Activated CD4-positive, alpha-beta T cell treated with anti-CD3 and anti-CD28 coated beads, Interleukin-2, amount 10 ng/mL, durations not matched to agents 24 days and 14 days (primary cell): ENCODE results near the gene RNASE4. TPM values are rescaled to one million over a fixed set of nuclear protein-coding genes. Genes with fewer than 3 reads are reported as not detected.
"Not testable (repeated sequence)": the region's sequence is repeated elsewhere in the genome, so short reads cannot be mapped to it uniquely, and the experiment has no call there.

ENCODE experiments used
- DNase-seq: peaks from one replicate; pipeline ENCODE4 v3.0.0; 2022
- H3K27ac Mint-ChIP-seq: one replicate; pipeline ENCODE4 v1.8.0; 2022; ENCODE audit warnings: mild to moderate bottlenecking, mixed read lengths
- H3K27me3 Mint-ChIP-seq: one replicate; pipeline ENCODE4 v1.8.0; 2022; ENCODE audit warnings: mixed read lengths
- H3K36me3 Mint-ChIP-seq: one replicate; pipeline ENCODE4 v1.8.0; 2022; ENCODE audit warnings: low read depth, mild to moderate bottlenecking, mixed read lengths
- H3K4me1 Mint-ChIP-seq: one replicate; pipeline ENCODE4 v1.8.0; 2021; ENCODE audit warnings: mixed read lengths
- H3K4me3 Mint-ChIP-seq: one replicate; pipeline ENCODE4 v1.8.0; 2022; ENCODE audit warnings: mild to moderate bottlenecking, moderate library complexity, mixed read lengths
- H3K9me3 Mint-ChIP-seq: one replicate; pipeline ENCODE4 v1.8.0; 2021; ENCODE audit warnings: mixed read lengths
- intact Hi-C: fragments of 100-400 bp; cut with micrococcal nuclease; formaldehyde crosslinking; loops from one replicate; pipeline ENCODE4 v1.15.1; 2023
- total RNA-seq: library from RNA; stranded (reverse); gene quantifications from 2 replicates; pipeline ENCODE4 v1.2.3, GENCODE V29; 2022

The RNASE4 gene
- 0.24 and 0.26 TPM in 2 replicates for total RNA-seq

GRCh38 chr14:20683891-20684661 is at the start of gene RNASE4:
TSS of gene RNASE4 (plus strand) at chr14:20684560. CDS start at chr14:20699372, 14,812 bp downstream.
- intact Hi-C loops = loop anchor here (1.0 to 10.0 kb wide), 7 partner anchors 51 to 581 kb away; partner anchors contain the start of genes HNRNPC, PARP2, PNP and TEP1
- Mint-ChIP-seq H3K36me3 (no peaks in the 10 kb centered on the region), H3K9me3 (no peaks in the 10 kb centered on the region), H3K27ac (peak within 1 kb of the TSS; percentile 63), H3K27me3 (peaks cover 2% of the 10 kb centered on the region), H3K4me3 (no peak within 1 kb of the TSS), H3K4me1 (peaks cover 27% of the 10 kb centered on the region)
- peak; percentile 94 for DNase-seq

GRCh38 chr14:20641591-20641990 is 42.8 kb upstream of the RNASE4 start, which contains the start of gene OR6S1:
TSS of gene OR6S1 (minus strand) at chr14:20641691. CDS start at chr14:20641691, 0 bp downstream.
- intact Hi-C loops = no loop called here

GRCh38 chr14:20642182-20642581 is 42.2 kb upstream of the RNASE4 start:
- DNase-seq = no peak
- H3K36me3 Mint-ChIP-seq = no peaks in the 10 kb centered on the region
- peaks cover 48% of the 10 kb centered on the region for H3K27me3 Mint-ChIP-seq
- no peak overlapping the region for H3K27ac Mint-ChIP-seq
- H3K4me1 Mint-ChIP-seq = no peaks in the 10 kb centered on the region
- intact Hi-C loops = no loop called here
- H3K4me3 Mint-ChIP-seq = no peak overlapping the region
- H3K9me3 Mint-ChIP-seq = no peaks in the 10 kb centered on the region

More at GRCh38 chr14:20641591-20641990, 42.8 kb upstream of the RNASE4 start, which contains the start of gene OR6S1:
- H3K4me1 Mint-ChIP-seq = no peaks in the 10 kb centered on the region
- no peak for DNase-seq
- no peaks in the 10 kb centered on the region for H3K36me3 Mint-ChIP-seq
- H3K27me3 Mint-ChIP-seq = peaks cover 52% of the 10 kb centered on the region
- no peak within 1 kb of the TSS for H3K27ac Mint-ChIP-seq
- no peaks in the 10 kb centered on the region for H3K9me3 Mint-ChIP-seq
- H3K4me3 Mint-ChIP-seq = no peak within 1 kb of the TSS

GRCh38 chr14:20642755-20643154 is 41.6 kb upstream of the RNASE4 start:
- intact Hi-C loops, H3K36me3 Mint-ChIP-seq: not testable (repeated sequence)
- H3K27me3 Mint-ChIP-seq = peaks cover 49% of the 10 kb centered on the region

GRCh38 chr14:20644520-20644919 is 39.8 kb upstream of the RNASE4 start:
- Mint-ChIP-seq H3K4me1 (no peaks in the 10 kb centered on the region), H3K27me3 (peaks cover 47% of the 10 kb centered on the region)

More at GRCh38 chr14:20642755-20643154, 41.6 kb upstream of the RNASE4 start:
- H3K4me3 Mint-ChIP-seq, H3K4me1 Mint-ChIP-seq, DNase-seq, H3K27ac Mint-ChIP-seq, H3K9me3 Mint-ChIP-seq: not testable (repeated sequence)

GRCh38 chr14:20645481-20645880 is 38.9 kb upstream of the RNASE4 start:
- Mint-ChIP-seq H3K27ac (no peak overlapping the region), H3K27me3 (peaks cover 47% of the 10 kb centered on the region), H3K4me3 (no peak overlapping the region), H3K9me3 (no peaks in the 10 kb centered on the region), H3K36me3 (no peaks in the 10 kb centered on the region), H3K4me1 (no peaks in the 10 kb centered on the region)
- intact Hi-C loops = no loop called here
- no peak for DNase-seq

More at GRCh38 chr14:20644520-20644919, 39.8 kb upstream of the RNASE4 start:
- Mint-ChIP-seq H3K9me3 (no peaks in the 10 kb centered on the region), H3K27ac (no peak overlapping the region), H3K36me3 (no peaks in the 10 kb centered on the region), H3K4me3 (no peak overlapping the region)
- no peak for DNase-seq
- intact Hi-C loops = no loop called here

- peak; percentile 82 for DNase-seq
- intact Hi-C loops = loop anchor here (1.0 kb wide), 1 partner anchor 20 kb away; no protein-coding TSS in a partner anchor
- H3K36me3 Mint-ChIP-seq = no peaks in the 10 kb centered on the region
- H3K9me3 Mint-ChIP-seq = no peaks in the 10 kb centered on the region
- H3K27me3 Mint-ChIP-seq = peaks cover 66% of the 10 kb centered on the region
- no peak overlapping the region for H3K27ac Mint-ChIP-seq
- peaks cover 27% of the 10 kb centered on the region for H3K4me1 Mint-ChIP-seq
- H3K4me3 Mint-ChIP-seq = peak overlapping the region; percentile 66
These were observed 31.1 kb upstream of the RNASE4 start for GRCh38 chr14:20652996-20653975.

- intact Hi-C loops = no loop called here
- H3K9me3 Mint-ChIP-seq = no peaks in the 10 kb centered on the region
- H3K4me3 Mint-ChIP-seq = no peak overlapping the region
- H3K36me3 Mint-ChIP-seq = no peaks in the 10 kb centered on the region
- peaks cover 67% of the 10 kb centered on the region for H3K27me3 Mint-ChIP-seq
- H3K27ac Mint-ChIP-seq = no peak overlapping the region
- peaks cover 28% of the 10 kb centered on the region for H3K4me1 Mint-ChIP-seq
- no peak for DNase-seq
These were observed 28.5 kb upstream of the RNASE4 start for GRCh38 chr14:20655851-20656250.

- Mint-ChIP-seq H3K27me3 (peaks cover 64% of the 10 kb centered on the region), H3K9me3 (no peaks in the 10 kb centered on the region), H3K4me1 (peaks cover 28% of the 10 kb centered on the region), H3K27ac (no peak overlapping the region), H3K4me3 (no peak overlapping the region), H3K36me3 (no peaks in the 10 kb centered on the region)
- DNase-seq = no peak
- intact Hi-C loops = no loop called here
These were observed 28.1 kb upstream of the RNASE4 start for GRCh38 chr14:20656274-20656673.

GRCh38 chr14:20657216-20658211 is 26.8 kb upstream of the RNASE4 start:
- H3K9me3 Mint-ChIP-seq = no peaks in the 10 kb centered on the region
- peak; percentile 77 for DNase-seq
- H3K4me3 Mint-ChIP-seq = no peak overlapping the region
- H3K36me3 Mint-ChIP-seq = no peaks in the 10 kb centered on the region
- no peak overlapping the region for H3K27ac Mint-ChIP-seq
- intact Hi-C loops = no loop called here
- H3K4me1 Mint-ChIP-seq = peaks cover 36% of the 10 kb centered on the region
- peaks cover 57% of the 10 kb centered on the region for H3K27me3 Mint-ChIP-seq

GRCh38 chr14:20658246-20658645 is 26.1 kb upstream of the RNASE4 start:
- intact Hi-C loops = no loop called here
- no peak overlapping the region for H3K27ac Mint-ChIP-seq
- no peaks in the 10 kb centered on the region for H3K36me3 Mint-ChIP-seq
- no peaks in the 10 kb centered on the region for H3K9me3 Mint-ChIP-seq
- no peak for DNase-seq
- H3K4me3 Mint-ChIP-seq = no peak overlapping the region
- H3K27me3 Mint-ChIP-seq = peaks cover 57% of the 10 kb centered on the region
- peaks cover 38% of the 10 kb centered on the region for H3K4me1 Mint-ChIP-seq

GRCh38 chr14:20659336-20659735 is 25.0 kb upstream of the RNASE4 start:
- intact Hi-C loops = no loop called here
- no peak for DNase-seq
- Mint-ChIP-seq H3K4me1 (peaks cover 35% of the 10 kb centered on the region), H3K27ac (no peak overlapping the region), H3K4me3 (no peak overlapping the region), H3K9me3 (no peaks in the 10 kb centered on the region), H3K36me3 (no peaks in the 10 kb centered on the region), H3K27me3 (peaks cover 47% of the 10 kb centered on the region)
